Stimulated activated CD8-positive, alpha-beta memory T cell treated with anti-CD3 and anti-CD28 coated beads, Interleukin-2, amount 100 ng/mL, for 48 hours (primary cell): Measurements from ENCODE around the gene ATP6V1G1.
"Not testable (repeated sequence)": the region's sequence is repeated elsewhere in the genome, so short reads cannot be mapped to it uniquely, and the experiment has no call there.

Experiments used
- DNase-seq, 2 donors: peaks; one replicate each; pipeline ENCODE4 v3.0.0-alpha.2; 2020; ENCODE audit warnings: low read depth in 2 of 2

ATP6V1G1 gene

GRCh38 chr9:114578134-114578533 is 9.4 kb upstream of the ATP6V1G1 start:
- DNase-seq: not testable (repeated sequence)

- DNase-seq: no peak
Observed at GRCh38 chr9:114580609-114581193, 6.9 kb upstream of the ATP6V1G1 start.

GRCh38 chr9:114583371-114584155 is 4.0 kb upstream of the ATP6V1G1 start:
- DNase-seq: no peak

- no peak for DNase-seq
Observed at GRCh38 chr9:114588210-114588609, 641 bp downstream of the ATP6V1G1 start.

- no peak for DNase-seq
Observed at GRCh38 chr9:114588651-114589526, 1.3 kb downstream of the ATP6V1G1 start.

- DNase-seq: no peak
Observed at GRCh38 chr9:114590328-114590727, 2.8 kb downstream of the ATP6V1G1 start.

GRCh38 chr9:114591291-114591787 is 3.8 kb downstream of the ATP6V1G1 start:
- DNase-seq: no peak

GRCh38 chr9:114591849-114592248 is 4.3 kb downstream of the ATP6V1G1 start:
- DNase-seq: no peak

GRCh38 chr9:114592356-114592755 is 4.8 kb downstream of the ATP6V1G1 start:
- DNase-seq: no peak

GRCh38 chr9:114594136-114594535 is 6.6 kb downstream of the ATP6V1G1 start:
- DNase-seq: no peak

- DNase-seq: not testable (repeated sequence)
Observed at GRCh38 chr9:114600502-114601248, 13.1 kb downstream of the ATP6V1G1 start.

GRCh38 chr9:114601787-114602186 is 14.2 kb downstream of the ATP6V1G1 start:
- DNase-seq: not testable (repeated sequence)

GRCh38 chr9:114602620-114603019 is 15.1 kb downstream of the ATP6V1G1 start:
- DNase-seq: no peak

GRCh38 chr9:114603248-114603647 is 15.7 kb downstream of the ATP6V1G1 start:
- DNase-seq: no peak

GRCh38 chr9:114604989-114605388 is 17.4 kb downstream of the ATP6V1G1 start:
- no peak for DNase-seq

GRCh38 chr9:114606068-114606467 is 18.5 kb downstream of the ATP6V1G1 start:
- no peak for DNase-seq

GRCh38 chr9:114606597-114607207 is 19.1 kb downstream of the ATP6V1G1 start:
- DNase-seq: no peak

- no peak for DNase-seq
Observed at GRCh38 chr9:114607671-114608524, 20.3 kb downstream of the ATP6V1G1 start.

GRCh38 chr9:114608525-114608796 is 20.9 kb downstream of the ATP6V1G1 start:
- DNase-seq: no peak

- peak in 1 of 2 donors; percentile 33 for DNase-seq
Observed at GRCh38 chr9:114611516-114612271, 24.1 kb downstream of the ATP6V1G1 start.
